ENCODE measurements around the gene PAN3.

Gene PAN3

DNA sequence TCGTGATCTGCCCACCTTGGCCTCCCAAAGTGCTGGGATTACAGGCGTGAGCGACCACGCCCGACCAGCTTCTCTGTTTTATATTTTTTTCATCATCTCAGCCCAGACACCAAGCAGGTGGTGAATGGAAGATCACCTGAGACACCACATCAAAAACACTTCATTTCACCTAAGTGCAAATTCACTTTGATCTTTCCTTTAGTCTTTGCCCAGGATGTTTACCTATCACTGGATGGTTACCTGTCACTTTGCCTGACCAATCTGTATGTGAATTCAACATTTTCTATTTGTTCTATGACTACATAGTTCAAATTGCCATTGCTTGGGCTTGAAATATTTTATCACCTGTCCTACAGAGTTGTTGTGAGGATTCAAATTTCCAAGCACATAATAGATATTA, 65.7 kb downstream of the PAN3 start:
- TF ChIP-seq, protein P1, sequence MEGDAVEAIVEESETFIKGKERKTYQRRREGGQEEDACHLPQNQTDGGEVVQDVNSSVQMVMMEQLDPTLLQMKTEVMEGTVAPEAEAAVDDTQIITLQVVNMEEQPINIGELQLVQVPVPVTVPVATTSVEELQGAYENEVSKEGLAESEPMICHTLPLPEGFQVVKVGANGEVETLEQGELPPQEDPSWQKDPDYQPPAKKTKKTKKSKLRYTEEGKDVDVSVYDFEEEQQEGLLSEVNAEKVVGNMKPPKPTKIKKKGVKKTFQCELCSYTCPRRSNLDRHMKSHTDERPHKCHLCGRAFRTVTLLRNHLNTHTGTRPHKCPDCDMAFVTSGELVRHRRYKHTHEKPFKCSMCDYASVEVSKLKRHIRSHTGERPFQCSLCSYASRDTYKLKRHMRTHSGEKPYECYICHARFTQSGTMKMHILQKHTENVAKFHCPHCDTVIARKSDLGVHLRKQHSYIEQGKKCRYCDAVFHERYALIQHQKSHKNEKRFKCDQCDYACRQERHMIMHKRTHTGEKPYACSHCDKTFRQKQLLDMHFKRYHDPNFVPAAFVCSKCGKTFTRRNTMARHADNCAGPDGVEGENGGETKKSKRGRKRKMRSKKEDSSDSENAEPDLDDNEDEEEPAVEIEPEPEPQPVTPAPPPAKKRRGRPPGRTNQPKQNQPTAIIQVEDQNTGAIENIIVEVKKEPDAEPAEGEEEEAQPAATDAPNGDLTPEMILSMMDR (IDR thresholded peaks at IDR 0.05; ENCODE audit: control insufficient read depth, insufficient read depth, low read depth, low read length, missing control alignments) = no peak
- DNase-seq (ENCODE audit: low read depth) = no peak
- no peak overlapping the region for H3K4me3 ChIP-seq (ENCODE audit: control insufficient read depth, low read depth, low read length)

DNA sequence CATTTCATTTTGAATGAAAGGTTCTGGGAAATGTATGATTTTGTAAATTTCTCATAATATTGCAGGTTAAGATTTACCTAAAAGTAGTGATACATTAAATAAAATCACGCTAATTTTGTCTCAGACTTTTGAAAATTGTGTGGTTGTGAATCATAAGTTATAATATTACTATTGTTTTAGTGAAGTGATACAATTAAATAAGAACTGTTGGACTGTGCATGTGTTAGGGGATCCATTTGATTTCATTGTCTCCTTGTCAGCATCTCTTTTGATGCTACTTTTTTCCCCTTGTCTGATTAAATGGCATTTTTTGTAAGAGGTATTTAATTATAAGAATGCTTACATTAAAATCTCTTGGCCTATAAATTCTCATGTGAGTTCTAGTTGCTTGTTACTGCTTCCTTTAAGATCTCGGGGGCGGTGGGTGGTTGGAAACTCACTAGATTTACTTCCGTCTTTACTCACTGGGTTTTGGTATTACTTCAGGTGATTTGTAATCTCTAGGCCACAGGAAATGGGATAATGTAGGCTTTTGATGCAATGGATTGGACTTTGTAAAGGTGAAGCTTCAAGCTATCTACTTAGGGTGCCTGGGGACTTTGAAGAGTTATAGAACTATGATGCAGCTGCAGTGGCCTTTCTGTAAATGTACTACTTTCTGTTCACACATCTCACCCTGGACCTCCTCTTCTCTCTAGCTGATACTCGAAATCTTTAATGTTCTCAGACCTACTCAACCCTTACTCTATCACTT, 66.5 kb downstream of the PAN3 start:
- no peak for DNase-seq (ENCODE audit: low read depth)
- TF ChIP-seq, protein P1 (IDR thresholded peaks at IDR 0.05; ENCODE audit: control insufficient read depth, insufficient read depth, low read depth, low read length, missing control alignments) = no peak
- H3K4me3 ChIP-seq (ENCODE audit: control insufficient read depth, low read depth, low read length) = no peak overlapping the region

DNA sequence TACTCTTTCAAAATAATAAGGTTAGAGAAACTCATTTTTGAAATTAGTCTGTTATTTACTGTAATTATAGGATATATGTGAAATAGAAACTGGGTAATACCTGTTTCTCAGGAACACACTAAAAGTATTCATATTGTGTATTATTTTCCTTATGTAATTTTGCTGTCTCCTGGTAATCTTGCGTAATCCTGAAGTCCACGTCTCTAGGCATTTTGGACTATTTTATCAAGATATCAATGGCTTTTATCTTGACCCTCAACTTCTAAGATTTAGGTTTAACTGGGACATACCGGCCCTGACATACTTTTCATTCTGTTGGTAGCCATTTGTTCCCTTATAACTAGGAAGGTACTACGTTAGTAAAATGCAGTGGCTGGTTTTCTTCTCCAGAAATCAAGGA, 80.3 kb downstream of the PAN3 start:
- TF ChIP-seq, protein P1 (IDR thresholded peaks at IDR 0.05; ENCODE audit: control insufficient read depth, insufficient read depth, low read depth, low read length, missing control alignments) = no peak
- DNase-seq (ENCODE audit: low read depth) = no peak
- H3K4me3 ChIP-seq (ENCODE audit: control insufficient read depth, low read depth, low read length) = no peak overlapping the region

DNA sequence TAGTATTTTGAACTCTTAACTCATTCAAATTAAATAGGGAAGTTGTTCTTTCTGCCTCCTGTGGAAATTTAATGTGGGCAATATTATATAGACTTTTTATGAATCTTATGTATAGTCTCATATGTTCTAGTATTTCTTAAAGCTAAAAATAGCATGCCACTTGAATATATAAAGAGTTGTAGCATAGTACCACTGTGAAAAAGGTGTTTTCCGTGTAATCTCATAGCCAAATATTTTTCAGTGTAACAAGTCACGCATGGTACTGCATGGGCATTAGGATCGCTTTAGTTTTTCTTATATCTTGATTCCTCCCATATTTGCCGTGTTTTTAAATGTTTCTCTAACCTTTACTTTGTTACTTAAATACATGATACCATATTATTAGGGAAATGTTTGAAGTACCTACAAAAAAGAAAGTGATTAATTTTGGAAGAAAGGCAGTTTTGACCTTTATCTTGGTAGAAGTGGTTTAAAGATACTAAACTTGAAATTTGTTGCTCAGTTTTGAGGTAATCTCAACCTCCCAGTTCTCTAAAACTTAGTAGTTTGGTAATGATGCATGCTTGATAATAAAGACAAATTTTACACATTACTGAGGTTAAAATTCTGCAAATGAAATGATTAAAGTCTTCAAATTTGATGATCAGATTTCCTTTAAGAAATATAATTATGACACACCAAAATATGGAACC, 81.2 kb downstream of the PAN3 start:
- H3K4me3 ChIP-seq (ENCODE audit: control insufficient read depth, low read depth, low read length) = no peak overlapping the region
- DNase-seq (ENCODE audit: low read depth) = no peak
- TF ChIP-seq, protein P1 (IDR thresholded peaks at IDR 0.05; ENCODE audit: control insufficient read depth, insufficient read depth, low read depth, low read length, missing control alignments) = no peak

DNA sequence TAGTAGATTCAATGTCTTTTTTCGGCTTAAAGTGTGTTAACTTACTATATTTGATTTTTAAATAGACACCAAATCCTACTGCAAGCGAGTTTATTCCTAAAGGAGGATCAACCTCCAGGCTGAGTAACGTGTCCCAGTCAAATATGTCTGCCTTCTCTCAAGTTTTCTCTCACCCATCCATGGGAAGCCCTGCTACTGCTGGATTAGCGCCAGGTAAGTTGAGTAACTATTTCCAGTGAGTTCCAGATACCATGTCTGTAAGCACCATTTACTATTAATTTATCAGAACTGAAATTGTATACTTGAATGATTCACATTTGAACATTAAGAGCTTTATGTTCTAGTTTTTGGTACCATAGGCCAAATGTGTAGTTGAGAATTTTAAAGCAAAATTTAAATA, 81.8 kb downstream of the PAN3 start:
- no peak overlapping the region for H3K4me3 ChIP-seq (ENCODE audit: control insufficient read depth, low read depth, low read length)
- no peak for DNase-seq (ENCODE audit: low read depth)
- TF ChIP-seq, protein P1 (IDR thresholded peaks at IDR 0.05; ENCODE audit: control insufficient read depth, insufficient read depth, low read depth, low read length, missing control alignments) = no peak

DNA sequence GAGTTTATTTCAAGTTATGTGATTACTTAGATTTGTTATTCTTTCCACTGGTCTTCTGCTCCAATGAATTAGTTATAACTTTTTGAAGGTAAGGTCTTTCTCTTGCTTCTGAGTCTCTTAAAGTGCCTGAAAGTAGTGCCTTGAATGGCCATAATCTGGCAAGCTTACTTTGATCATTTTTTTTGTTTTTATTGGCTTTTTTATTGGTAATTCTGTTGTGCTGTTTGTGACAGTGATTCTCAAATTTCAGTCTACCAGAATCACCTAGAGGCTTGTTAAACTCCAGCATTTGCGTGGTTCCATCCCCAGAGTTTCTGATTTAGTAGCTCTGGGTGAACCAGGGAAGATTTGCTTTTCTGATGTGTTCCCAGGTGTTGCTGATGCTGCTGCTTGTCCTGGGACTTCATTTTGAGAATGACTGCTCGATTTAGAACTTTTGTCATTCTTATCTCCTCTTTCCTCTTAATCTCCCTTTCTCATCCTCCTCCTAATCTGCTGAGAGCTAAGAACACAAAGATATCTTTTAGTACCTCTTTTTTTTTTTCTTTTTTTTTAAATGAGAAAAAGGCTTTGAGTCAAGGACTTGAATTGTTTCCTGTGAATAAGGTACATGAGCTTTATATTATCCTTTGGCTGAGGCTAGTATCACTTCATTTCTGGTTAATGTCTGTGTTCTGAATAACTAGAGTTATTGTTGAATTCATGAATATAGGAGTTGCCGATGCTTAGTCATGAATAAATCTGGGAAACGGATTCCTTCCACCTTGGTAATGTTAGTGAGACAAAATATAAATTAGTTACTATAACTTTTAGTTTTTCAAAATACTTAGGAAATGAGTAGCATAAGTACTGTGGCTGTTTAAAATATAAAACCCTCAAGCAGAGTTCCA, 91.4 kb downstream of the PAN3 start:
- TF ChIP-seq, protein P1 (IDR thresholded peaks at IDR 0.05; ENCODE audit: control insufficient read depth, insufficient read depth, low read depth, low read length, missing control alignments) = no peak
- no peak for DNase-seq (ENCODE audit: low read depth)
- H3K4me3 ChIP-seq (ENCODE audit: control insufficient read depth, low read depth, low read length) = no peak overlapping the region
